Pancreas (tissue), 10 donors: Measurements from ENCODE around the gene DCHS2. TPM values are rescaled to one million over a fixed set of nuclear protein-coding genes. Genes with fewer than 3 reads are reported as not detected.
A peak's percentile ranks its signal among the peaks of the same experiment; 100 is the strongest.

Experiments used
- ATAC-seq, 4 donors: fragments of 200-7000 bp; cut with Tn5 transposase; one replicate each; pipeline versions ENCODE4 v1.8.0 to v1.9.1; 2020; ENCODE audit warnings: mild to moderate bottlenecking in 4 of 4, moderate library complexity in 4 of 4
- DNase-seq, 6 donors: peaks; one replicate each; pipeline ENCODE4 v3.0.0-alpha.2; 2020
- FAIRE-seq: peaks from 2 replicates; lab custom pipeline; 2012; peaks lifted over from hg19 to GRCh38; lab: Jason Lieb, UNC
- H3K27ac ChIP-seq, 4 donors: fragments of 200-600 bp; sonication (generic); 1 replicate in 3 of 4; 2 replicates in 1 of 4; pipeline versions ENCODE4 v1.5.0 to v1.8.0; 2020
- H3K27me3 ChIP-seq, 4 donors: fragments of 200-600 bp; one replicate each; pipeline ENCODE4 v1.8.0; 2021
- H3K36me3 ChIP-seq, 3 donors: fragments of 200-600 bp; sonication (generic) in 1 of 3; one replicate each; pipeline versions ENCODE4 v1.5.0 to v1.8.0; 2020 to 2021
- H3K4me1 ChIP-seq, 3 donors: fragments of 200-600 bp; one replicate each; pipeline ENCODE4 v1.8.0; 2021
- H3K4me3 ChIP-seq, 4 donors: fragments of 200-600 bp; sonication (generic) in 2 of 4; one replicate each; pipeline versions ENCODE4 v1.5.0 to v1.8.0; 2020 to 2021
- H3K9me3 ChIP-seq, 4 donors: fragments of 200-600 bp; one replicate each; pipeline ENCODE4 v1.8.0; 2021
- WGBS, 2 donors: extraction: QIAGEN DNeasy Blood & Tissue Kit; methylation state at CpG; one replicate each; pipeline ENCODE4 v1.1.7; 2013; 5-methylcytosine and 5-hydroxymethylcytosine counted together
- intact Hi-C, 3 donors: fragments of 100-400 bp; cut with DNase I; formaldehyde crosslinking; loops; one replicate each; pipeline versions ENCODE4 v1.11.1 to v1.14.2; 2022
- polyA plus RNA-seq, 2 donors: library from polyadenylated mRNA; stranded (reverse); fragments of 200-250 nt; gene quantifications; one replicate each; pipeline ENCODE4 v1.2.3, GENCODE V29; 2013
- total RNA-seq, 6 donors: library from RNA; stranded (reverse); fragmentation: NEBNext Ultra II Directional in 4 of 6; extraction: Animal tissue kit (Norgen Biotek cat#: 25700) in 4 of 6; gene quantifications; one replicate each; pipeline versions ENCODE4 v1.2.1 to v1.2.4, GENCODE V29; 2021 to 2023
- TF ChIP-seq, protein P1 (sequence below), 4 donors: fragments of 200-600 bp; sonication (generic) in 3 of 4; IDR thresholded peaks; one replicate each; pipeline versions ENCODE4 v1.5.0 to v1.8.0; 2021; ENCODE audit warnings: antibody characterized with exemption in 4 of 4
- donor health status: healthy with polysubstance abuse.
- donor health status: DM: no; HTN: no; CAD: no; lungs with moderate emphysema.
- donor health status: DM: no; HTN: no; CAD: no.
- donor health status: control.
- donor health status: control.
- donor health status: Bipolar disorder and iron deficiency.
- donor health status: DM: yes; HTN: yes; CAD: no.
- donor health status: DM: no; HTN: no; CAD: no.
- donor health status: DM: no; HTN: no; CAD: no.
- donor health status: DM: yes; HTN: yes; CAD: no.

DCHS2 gene, protein sequence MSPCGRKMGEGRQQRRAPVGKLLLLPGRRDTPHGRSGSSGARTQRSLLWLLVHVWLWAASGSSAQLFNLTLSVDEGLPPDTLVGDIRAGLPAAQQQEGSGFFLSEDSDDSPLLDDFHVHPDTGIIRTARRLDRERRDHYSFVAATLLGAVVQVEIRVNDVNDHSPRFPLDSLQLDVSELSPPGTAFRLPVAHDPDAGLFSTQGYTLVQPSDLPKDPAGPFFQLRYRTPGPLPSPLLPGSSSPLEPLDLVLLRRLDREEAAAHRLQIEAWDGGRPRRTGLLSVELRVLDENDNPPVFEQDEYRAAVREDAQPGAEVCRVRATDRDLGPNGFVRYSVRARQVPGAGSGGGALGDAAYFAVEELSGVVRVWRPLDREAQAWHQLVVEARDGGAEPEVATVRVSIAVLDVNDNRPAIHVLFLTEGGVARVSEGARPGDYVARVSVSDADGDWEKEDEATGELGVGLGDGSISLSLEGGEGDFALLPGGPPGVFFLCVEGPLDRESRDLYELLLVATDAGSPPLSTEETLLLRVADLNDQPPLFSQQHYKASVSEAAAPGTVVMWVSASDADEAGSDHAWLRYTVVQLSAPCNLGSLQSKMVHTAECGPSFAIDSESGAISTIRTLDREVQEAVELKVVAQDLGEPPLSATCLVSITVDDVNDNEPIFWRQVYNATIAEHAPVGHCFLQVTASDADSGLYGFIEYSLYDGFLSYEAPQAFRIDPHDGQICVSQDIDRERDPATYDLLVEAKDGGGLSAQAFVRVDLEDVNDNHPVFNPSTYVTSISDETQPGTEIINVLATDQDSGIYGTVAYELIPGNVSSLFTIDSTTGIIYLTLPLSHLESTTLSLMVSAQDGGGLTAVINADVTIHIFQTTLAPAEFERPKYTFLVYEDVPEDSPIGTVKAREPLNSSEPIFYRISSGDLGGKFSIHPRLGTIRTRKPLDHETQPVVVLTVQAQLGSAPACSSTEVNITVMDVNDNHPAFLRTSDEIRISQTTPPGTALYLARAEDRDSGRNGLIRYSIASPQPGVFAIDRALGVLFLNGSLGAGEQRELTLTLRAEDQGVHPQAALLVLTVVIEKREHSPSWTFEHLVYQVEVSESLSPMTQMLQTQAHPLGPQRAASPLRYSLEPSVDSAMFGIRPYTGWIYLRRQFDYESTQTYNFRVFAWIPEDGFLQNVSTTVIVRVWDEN (N-terminal part only)
- total RNA-seq (under 1 TPM in 5 of 6 donors, not detected in 1; 0.06 to 0.16 (median 0.09) TPM), polyA plus RNA-seq (under 1 TPM; 0.04 to 0.23 TPM)

DNA sequence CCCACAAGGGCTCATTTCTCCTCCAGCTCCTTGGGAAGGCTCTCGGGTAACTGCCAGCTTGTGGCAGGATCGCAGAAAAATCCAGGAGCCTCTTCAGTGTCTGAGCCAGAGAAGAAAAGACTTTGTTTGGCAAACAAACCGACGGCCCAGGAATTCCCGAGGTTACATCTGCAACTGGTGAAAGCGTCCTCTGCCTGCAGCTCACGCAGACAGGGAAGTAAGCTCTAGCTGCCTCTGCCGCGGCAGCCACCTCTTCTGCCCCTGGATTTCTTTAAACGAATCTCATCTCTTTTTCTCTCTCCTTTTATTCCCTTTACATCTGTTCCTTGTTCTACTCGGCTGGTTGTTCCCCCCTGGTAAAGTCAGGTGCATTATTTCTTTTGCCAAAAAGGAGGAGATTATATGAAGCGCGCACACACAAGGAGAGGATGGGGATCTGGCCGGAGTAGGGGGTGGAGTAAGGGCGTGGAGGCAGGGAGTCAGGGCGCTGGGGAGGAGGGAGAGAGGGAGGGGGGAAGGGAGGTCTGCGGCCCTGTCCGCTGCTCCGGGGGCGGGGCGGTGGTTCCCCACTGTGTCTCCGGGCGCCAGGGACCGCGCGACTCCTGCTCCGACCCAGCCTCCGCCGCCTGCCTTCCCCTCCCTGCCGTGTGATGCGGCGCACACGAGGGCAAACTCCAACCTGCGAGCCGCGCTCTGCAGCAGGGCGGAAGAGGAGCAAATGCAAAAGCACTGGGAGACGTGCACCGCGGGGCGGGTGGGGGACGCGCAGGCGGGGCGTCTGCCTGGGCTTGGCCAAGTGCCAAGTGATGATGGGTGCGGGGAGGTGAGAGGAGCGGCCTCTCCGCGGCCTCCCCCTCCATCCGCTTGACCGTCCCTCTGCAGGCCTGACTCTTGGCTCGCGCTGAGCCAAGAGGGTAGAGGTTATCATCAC, at the start of gene DCHS2:
Gene DCHS2, minus strand, starts transcription at position 459 of the 931 bp plus-strand sequence. Its CDS starts 444 bp downstream, at position 15.
- H3K36me3 ChIP-seq: no peaks in the 10 kb centered on the region
- H3K27me3 ChIP-seq: peaks cover 0 to 42% (median 10%) of the 10 kb centered on the region in 4 donors
- DNase-seq (peak in 3 of 6 donors; percentile 26 to 65 (median 64)), ATAC-seq (peak in 3 of 4 donors; percentile 69 to 78 (median 75)), FAIRE-seq (no peak)
- H3K4me3 ChIP-seq: peak within 1 kb of the TSS in 2 of 4 donors; percentile 24 to 42
- H3K9me3 ChIP-seq: no peaks in the 10 kb centered on the region
- intact Hi-C loops: no loop called here
- 1% methylated on average over 43 to 53 of the region's 53 CpGs for WGBS, 2 donors
- H3K27ac ChIP-seq: no peak within 1 kb of the TSS
- TF ChIP-seq, protein P1, sequence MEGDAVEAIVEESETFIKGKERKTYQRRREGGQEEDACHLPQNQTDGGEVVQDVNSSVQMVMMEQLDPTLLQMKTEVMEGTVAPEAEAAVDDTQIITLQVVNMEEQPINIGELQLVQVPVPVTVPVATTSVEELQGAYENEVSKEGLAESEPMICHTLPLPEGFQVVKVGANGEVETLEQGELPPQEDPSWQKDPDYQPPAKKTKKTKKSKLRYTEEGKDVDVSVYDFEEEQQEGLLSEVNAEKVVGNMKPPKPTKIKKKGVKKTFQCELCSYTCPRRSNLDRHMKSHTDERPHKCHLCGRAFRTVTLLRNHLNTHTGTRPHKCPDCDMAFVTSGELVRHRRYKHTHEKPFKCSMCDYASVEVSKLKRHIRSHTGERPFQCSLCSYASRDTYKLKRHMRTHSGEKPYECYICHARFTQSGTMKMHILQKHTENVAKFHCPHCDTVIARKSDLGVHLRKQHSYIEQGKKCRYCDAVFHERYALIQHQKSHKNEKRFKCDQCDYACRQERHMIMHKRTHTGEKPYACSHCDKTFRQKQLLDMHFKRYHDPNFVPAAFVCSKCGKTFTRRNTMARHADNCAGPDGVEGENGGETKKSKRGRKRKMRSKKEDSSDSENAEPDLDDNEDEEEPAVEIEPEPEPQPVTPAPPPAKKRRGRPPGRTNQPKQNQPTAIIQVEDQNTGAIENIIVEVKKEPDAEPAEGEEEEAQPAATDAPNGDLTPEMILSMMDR (IDR thresholded peaks at IDR 0.05): no peak
- H3K4me1 ChIP-seq: peaks cover 0 to 10% (median 4%) of the 10 kb centered on the region in 3 donors

GRCh38 chr4:154534296-154534695, 42.7 kb upstream of the DCHS2 start:
- Histone ChIP-seq H3K27ac (no peak overlapping the region), H3K4me1 (no peaks in the 10 kb centered on the region), H3K4me3 (no peak overlapping the region), H3K9me3 (no peaks in the 10 kb centered on the region), H3K27me3 (peaks cover 0 to 3% (median 0%) of the 10 kb centered on the region in 4 donors), H3K36me3 (peaks cover 0 to 18% (median 9%) of the 10 kb centered on the region in 3 donors)
- intact Hi-C loops: no loop called here
- no peak for FAIRE-seq
- no peak for DNase-seq
- 69 to 77% methylated on average over 1 of the region's 1 CpG for WGBS, 2 donors
- TF ChIP-seq, protein P1 (IDR thresholded peaks at IDR 0.05): no peak
- no peak for ATAC-seq

DNA sequence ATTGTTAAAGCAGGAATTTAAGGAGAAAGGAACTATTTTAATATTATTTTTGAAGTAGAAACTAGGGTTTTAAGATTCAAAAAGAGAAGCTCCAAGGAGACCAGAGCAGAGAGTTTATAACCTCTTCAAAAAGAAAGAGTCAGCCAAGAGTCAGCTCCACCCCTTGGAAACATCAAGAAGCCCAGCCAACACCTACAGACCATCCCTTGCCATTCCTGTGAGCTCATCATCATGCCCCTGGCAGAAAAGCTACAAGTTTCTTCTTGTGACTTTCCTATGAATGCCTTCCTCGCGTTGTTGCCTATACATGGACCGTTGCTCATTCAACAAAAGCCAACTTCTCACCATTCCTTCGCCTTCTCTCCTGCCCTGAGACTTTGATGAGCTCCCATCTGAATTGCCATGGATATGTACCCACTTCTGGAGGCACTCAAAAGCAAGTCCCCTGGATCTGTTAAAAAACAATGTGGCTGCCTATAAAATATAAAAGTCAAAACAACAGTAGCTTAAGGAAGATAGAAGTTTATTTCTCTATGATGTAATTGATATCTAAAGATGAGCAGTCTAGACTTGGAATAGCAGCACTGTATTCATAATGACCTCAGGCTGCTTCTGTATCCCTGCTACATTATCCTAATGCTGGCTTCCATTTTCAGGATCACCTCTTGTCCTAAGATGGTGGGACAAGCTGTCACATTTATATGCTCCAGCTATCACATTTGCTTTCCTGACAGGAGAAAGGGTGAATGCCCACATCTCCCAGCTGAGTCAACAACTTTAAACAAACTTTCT, 38.3 kb upstream of the DCHS2 start:
- no peak for DNase-seq
- ATAC-seq: peak in 1 of 4 donors; percentile 53
- peaks cover 0 to 3% (median 0%) of the 10 kb centered on the region in 4 donors for H3K27me3 ChIP-seq
- no peaks in the 10 kb centered on the region for H3K36me3 ChIP-seq
- TF ChIP-seq, protein P1 (IDR thresholded peaks at IDR 0.05): no peak
- intact Hi-C loops: no loop called here
- no peak overlapping the region for H3K4me3 ChIP-seq
- H3K4me1 ChIP-seq: no peaks in the 10 kb centered on the region
- H3K27ac ChIP-seq: no peak overlapping the region
- H3K9me3 ChIP-seq: no peaks in the 10 kb centered on the region
- no peak for FAIRE-seq
- WGBS, 2 donors: 78 to 82% methylated on average over 4 of the region's 4 CpGs
